NCI-H226 (cell line): ENCODE measurements around the gene PDE9A.

Experiments
- DNase-seq: peaks from one replicate; pipeline ENCODE4 v3.0.0-alpha.2; 2015

The PDE9A gene

GRCh38 chr21:42659416-42660117 lies 6.1 kb downstream of the PDE9A start:
- no peak for DNase-seq

- DNase-seq, result no peak
Observed at GRCh38 chr21:42660118-42660470, 6.7 kb downstream of the PDE9A start.

GRCh38 chr21:42661688-42662429 lies 8.4 kb downstream of the PDE9A start:
- DNase-seq, result no peak

- DNase-seq, result no peak
Observed at GRCh38 chr21:42662430-42663199, 9.2 kb downstream of the PDE9A start.

GRCh38 chr21:42663200-42663750 lies 9.9 kb downstream of the PDE9A start:
- no peak for DNase-seq

- DNase-seq, result no peak
Observed at GRCh38 chr21:42663860-42664535, 10.6 kb downstream of the PDE9A start.

GRCh38 chr21:42664614-42665013 lies 11.2 kb downstream of the PDE9A start:
- no peak for DNase-seq

GRCh38 chr21:42665026-42665425 lies 11.6 kb downstream of the PDE9A start:
- DNase-seq, result peak; percentile 49

GRCh38 chr21:42665484-42665883 lies 12.1 kb downstream of the PDE9A start:
- DNase-seq, result no peak

GRCh38 chr21:42666023-42666747 lies 12.8 kb downstream of the PDE9A start:
- DNase-seq, result no peak

- no peak for DNase-seq
Observed at GRCh38 chr21:42666925-42667324, 13.5 kb downstream of the PDE9A start.

GRCh38 chr21:42668298-42668992 lies 15.0 kb downstream of the PDE9A start:
- no peak for DNase-seq

GRCh38 chr21:42669041-42669440 lies 15.6 kb downstream of the PDE9A start:
- no peak for DNase-seq

- DNase-seq, result no peak
Observed at GRCh38 chr21:42670058-42670880, 16.8 kb downstream of the PDE9A start.

- DNase-seq, result no peak
Observed at GRCh38 chr21:42670884-42671283, 17.5 kb downstream of the PDE9A start.

- no peak for DNase-seq
Observed at GRCh38 chr21:42671778-42672593, 18.6 kb downstream of the PDE9A start.

GRCh38 chr21:42672699-42673458 lies 19.5 kb downstream of the PDE9A start:
- peak; percentile 96 for DNase-seq

- no peak for DNase-seq
Observed at GRCh38 chr21:42673633-42674328, 20.4 kb downstream of the PDE9A start.
